Activated naive CD4-positive, alpha-beta T cell treated with anti-CD3 and anti-CD28 coated beads for 36 hours (primary cell): ENCODE results near the gene RELT. TPM values are rescaled to one million over a fixed set of nuclear protein-coding genes. Genes with fewer than 3 reads are reported as not detected.
A peak's percentile ranks its signal among the peaks of the same experiment; 100 is the strongest.

Source experiments
- CTCF ChIA-PET: fragments of 350-600 bp; sonication (Branson Sonifier 250); formaldehyde crosslinking; loops from one replicate; lab custom pipeline; 2021; ENCODE audit warnings: antibody characterized with exemption; lab: Charles Lee
- DNase-seq: peaks from one replicate; pipeline ENCODE4 v3.0.0-alpha.2; 2020
- H3K27ac Mint-ChIP-seq: one replicate; pipeline ENCODE4 v1.8.0; 2021; ENCODE audit warnings: mild to moderate bottlenecking, mixed read lengths
- H3K27me3 Mint-ChIP-seq: one replicate; pipeline ENCODE4 v1.8.0; 2021; ENCODE audit warnings: low read depth, mixed read lengths
- H3K36me3 Mint-ChIP-seq: one replicate; pipeline ENCODE4 v1.8.0; 2021; ENCODE audit warnings: low read depth, mixed read lengths
- H3K4me1 Mint-ChIP-seq: one replicate; pipeline ENCODE4 v1.8.0; 2021; ENCODE audit warnings: low read depth, mixed read lengths
- H3K4me3 Mint-ChIP-seq: one replicate; pipeline ENCODE4 v1.8.0; 2021; ENCODE audit warnings: mild to moderate bottlenecking, moderate library complexity, mixed read lengths
- H3K9me3 Mint-ChIP-seq: one replicate; pipeline ENCODE4 v1.8.0; 2021; ENCODE audit warnings: mixed read lengths
- intact Hi-C: fragments of 100-400 bp; cut with micrococcal nuclease; formaldehyde crosslinking; loops from one replicate; pipeline ENCODE4 v1.15.1; 2023
- total RNA-seq, 2 experiments: library from RNA; stranded (reverse); gene quantifications; one replicate each; pipeline ENCODE4 v1.2.3, GENCODE V29; 2021

Gene RELT
- total RNA-seq, 2 experiments from 2014 or later = 17.9 to 18.5 TPM

DNA sequence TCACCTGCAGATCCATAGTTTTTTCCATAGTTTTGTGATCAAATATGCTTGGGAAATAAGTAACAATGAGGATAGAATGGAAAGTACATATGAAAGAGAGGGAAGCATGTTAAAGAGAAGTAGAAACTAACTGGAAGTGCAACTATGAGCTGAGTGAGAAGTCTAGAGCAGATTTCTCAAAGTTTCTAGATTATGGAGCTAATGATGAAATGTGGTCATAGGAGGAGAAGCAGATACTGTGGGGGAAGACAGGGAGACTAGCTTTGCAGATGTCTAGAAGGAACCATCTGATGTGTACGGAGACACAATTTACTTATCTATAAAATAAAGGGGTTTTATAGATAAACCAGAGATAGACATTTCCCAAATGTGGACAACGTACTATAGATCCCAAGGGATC, 37.1 kb downstream of the RELT start:
- CTCF ChIA-PET = interaction anchor here (0.8 to 1.2 kb wide), 2 partner anchors 62 to 248 kb away, joined by 4 read pairs; no protein-coding TSS in a partner anchor
- no peak overlapping the region for H3K27ac Mint-ChIP-seq

DNA sequence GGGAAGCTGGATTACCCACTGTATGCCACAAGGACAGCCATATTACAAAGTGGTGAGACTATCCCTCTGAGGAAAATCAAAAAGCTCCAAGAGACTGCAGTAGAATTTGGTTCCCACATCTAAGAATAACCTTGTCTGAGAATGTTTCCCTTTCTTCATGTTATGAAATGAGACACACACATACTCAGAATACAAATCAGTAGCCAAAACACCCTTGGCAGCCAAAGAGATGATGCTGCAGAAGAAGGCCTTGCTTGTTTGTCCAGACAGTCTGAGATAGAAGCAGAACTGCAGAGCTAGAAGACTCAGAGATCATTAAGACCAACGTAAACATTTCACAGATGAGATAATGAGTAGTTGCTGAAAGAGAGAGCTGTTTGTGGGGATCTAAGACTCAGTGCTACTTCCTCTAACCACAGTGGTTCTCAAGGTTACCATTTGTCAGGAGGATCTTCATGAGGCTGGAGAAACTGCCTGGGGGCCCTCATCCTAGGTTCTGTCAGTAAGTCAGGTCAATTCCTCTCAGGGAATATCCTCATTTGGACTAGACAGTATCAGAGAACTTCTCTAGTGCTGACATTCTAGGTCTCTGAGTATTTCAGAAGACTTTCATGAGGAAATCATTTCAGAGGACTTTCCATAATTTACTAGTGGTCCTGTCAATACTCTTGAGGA, 38.9 kb downstream of the RELT start:
- intact Hi-C loops = loop anchor here (10.0 kb wide), 1 partner anchor 180 kb away; the partner anchor contains the start of gene FAM168A
- H3K27me3 Mint-ChIP-seq = no peaks in the 10 kb centered on the region
- CTCF ChIA-PET = interaction anchor here (0.6 to 1.7 kb wide), 7 partner anchors 11 to 246 kb away, joined by 3 to 6 read pairs (median 3); no protein-coding TSS in a partner anchor
- H3K9me3 Mint-ChIP-seq = no peaks in the 10 kb centered on the region
- peaks cover 9% of the 10 kb centered on the region for H3K36me3 Mint-ChIP-seq
- H3K4me3 Mint-ChIP-seq = no peak overlapping the region
- peaks cover 7% of the 10 kb centered on the region for H3K4me1 Mint-ChIP-seq
- no peak overlapping the region for H3K27ac Mint-ChIP-seq
- no peak for DNase-seq

More for the DNA sequence above, 37.1 kb downstream of the RELT start:
- no peak overlapping the region for H3K4me3 Mint-ChIP-seq
- no peak for DNase-seq
- no peaks in the 10 kb centered on the region for H3K9me3 Mint-ChIP-seq
- no peaks in the 10 kb centered on the region for H3K27me3 Mint-ChIP-seq
- intact Hi-C loops = loop anchor here (10.0 kb wide), 1 partner anchor 182 kb away; the partner anchor contains the start of gene FAM168A
- H3K36me3 Mint-ChIP-seq = peaks cover 5% of the 10 kb centered on the region
- H3K4me1 Mint-ChIP-seq = peaks cover 7% of the 10 kb centered on the region

DNA sequence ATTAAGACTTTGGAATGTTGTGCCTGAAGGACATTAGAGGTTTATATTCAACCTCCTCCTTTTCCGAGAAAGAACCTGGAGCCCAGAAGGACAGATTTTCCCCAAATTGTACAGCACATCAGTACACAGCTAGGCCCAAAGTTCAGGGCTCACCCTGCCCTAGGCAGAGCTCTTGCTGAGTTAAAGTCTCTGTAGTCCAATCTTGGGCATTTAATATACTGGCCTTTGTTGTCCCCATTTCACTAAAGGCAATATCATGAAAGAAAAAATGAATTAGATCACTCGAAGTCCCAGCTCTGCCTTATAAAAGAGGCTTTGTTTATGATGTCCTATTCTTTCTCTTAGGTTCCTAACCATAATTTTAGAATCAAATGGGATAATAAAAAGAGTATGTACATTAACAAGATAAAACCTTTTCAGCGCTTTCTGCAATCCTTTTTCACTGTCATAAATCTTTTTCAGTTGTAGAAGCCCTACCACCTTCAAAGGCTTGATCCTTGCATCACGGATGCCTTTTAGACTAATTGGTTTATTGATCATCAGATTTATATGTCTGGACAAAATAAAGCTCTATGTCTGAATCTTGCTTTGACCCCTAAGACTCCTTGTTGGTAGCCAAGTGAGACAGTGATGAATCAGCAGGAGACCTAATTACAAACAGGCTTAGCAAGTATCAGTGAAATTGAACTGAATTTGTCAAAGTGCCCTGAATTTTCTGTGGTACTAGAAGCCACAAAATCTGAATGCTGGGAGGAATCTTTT, 39.8 kb downstream of the RELT start:
- Mint-ChIP-seq H3K27ac (no peak overlapping the region), H3K4me1 (peaks cover 7% of the 10 kb centered on the region), H3K27me3 (no peaks in the 10 kb centered on the region), H3K36me3 (peaks cover 9% of the 10 kb centered on the region), H3K4me3 (no peak overlapping the region), H3K9me3 (no peaks in the 10 kb centered on the region)
- no peak for DNase-seq
- intact Hi-C loops = loop anchor here (10.0 kb wide), 1 partner anchor 179 kb away; the partner anchor contains the start of gene FAM168A
- CTCF ChIA-PET = interaction anchor here (0.7 kb wide), 1 partner anchor 10 kb away, joined by 4 read pairs; no protein-coding TSS in a partner anchor

DNA sequence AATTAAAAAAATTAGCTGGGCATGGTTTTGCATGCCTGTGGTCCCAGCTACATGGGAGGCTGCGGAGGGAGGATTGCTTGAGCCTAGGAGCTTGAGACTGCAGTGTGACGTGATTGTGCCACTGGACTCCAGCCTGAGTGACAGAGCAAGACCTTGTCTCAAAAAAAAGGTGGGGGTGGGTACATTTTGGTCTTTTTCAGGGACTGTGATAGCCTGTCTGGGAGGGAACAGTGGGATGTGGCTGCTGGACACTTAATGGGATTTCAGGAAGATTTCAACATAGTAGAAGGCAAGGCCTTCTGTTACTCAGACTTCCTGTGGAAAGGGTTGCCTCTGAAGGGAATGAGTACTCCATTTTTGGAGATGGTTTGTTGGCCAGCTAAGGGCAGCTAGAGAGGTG, 40.6 kb downstream of the RELT start:
- CTCF ChIA-PET = interaction anchor here (0.7 to 1.0 kb wide), 2 partner anchors 9 to 65 kb away, joined by 3 to 4 read pairs; no protein-coding TSS in a partner anchor
- H3K4me1 Mint-ChIP-seq = peaks cover 7% of the 10 kb centered on the region
- H3K4me3 Mint-ChIP-seq = no peak overlapping the region
- DNase-seq = no peak
- H3K27me3 Mint-ChIP-seq = no peaks in the 10 kb centered on the region
- peaks cover 9% of the 10 kb centered on the region for H3K36me3 Mint-ChIP-seq
- intact Hi-C loops = loop anchor here (10.0 kb wide), 1 partner anchor 178 kb away; the partner anchor contains the start of gene FAM168A
- no peak overlapping the region for H3K27ac Mint-ChIP-seq
- H3K9me3 Mint-ChIP-seq = no peaks in the 10 kb centered on the region

DNA sequence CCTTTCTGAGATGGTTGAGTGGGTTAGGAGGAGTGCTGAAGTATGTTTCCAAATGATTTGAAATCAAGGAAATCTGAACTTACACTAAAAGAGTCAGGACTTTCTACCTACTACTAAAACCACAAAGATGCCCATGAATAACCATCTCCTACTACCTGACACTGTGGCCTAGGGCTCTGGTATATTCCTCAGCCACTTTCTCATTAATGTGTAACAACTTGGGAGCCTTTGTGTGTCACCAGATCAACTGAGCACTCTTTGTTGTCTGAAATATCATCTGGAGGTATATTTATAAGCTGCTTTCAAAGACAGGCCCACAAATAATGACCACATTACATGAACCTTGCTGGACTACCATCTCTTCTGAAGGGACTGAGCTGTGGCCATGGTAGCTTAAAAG, 43.9 kb downstream of the RELT start:
- H3K36me3 Mint-ChIP-seq = peaks cover 9% of the 10 kb centered on the region
- no peak overlapping the region for H3K4me3 Mint-ChIP-seq
- no peak overlapping the region for H3K27ac Mint-ChIP-seq
- no peaks in the 10 kb centered on the region for H3K27me3 Mint-ChIP-seq
- no peak for DNase-seq
- no peaks in the 10 kb centered on the region for H3K9me3 Mint-ChIP-seq
- CTCF ChIA-PET = interaction anchor here (0.5 to 1.1 kb wide), 3 partner anchors 8 to 83 kb away, joined by 3 to 4 read pairs (median 3); no protein-coding TSS in a partner anchor
- intact Hi-C loops = no loop called here
- peaks cover 5% of the 10 kb centered on the region for H3K4me1 Mint-ChIP-seq

DNA sequence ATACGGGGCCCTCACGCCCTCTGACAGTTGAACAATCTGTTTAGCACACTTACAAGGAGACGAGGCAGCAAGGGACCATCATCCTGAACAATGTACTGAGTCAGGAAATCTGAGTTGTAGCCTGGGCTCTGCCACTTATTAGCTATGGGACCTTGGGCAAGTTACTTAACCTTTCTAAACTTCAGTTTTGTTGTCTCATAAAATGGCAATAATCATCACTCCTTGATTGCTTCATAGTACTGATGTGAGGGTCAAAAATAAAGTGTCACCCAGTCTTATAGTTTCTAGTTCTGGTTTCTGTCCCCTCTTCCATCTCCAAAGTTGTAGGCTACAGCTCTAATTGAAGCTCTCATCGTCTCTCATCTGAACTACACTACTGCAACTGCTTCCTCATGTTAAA, 46.7 kb downstream of the RELT start:
- CTCF ChIA-PET = interaction anchor here (0.6 to 1.8 kb wide), 5 partner anchors 12 to 198 kb away, joined by 3 to 6 read pairs (median 3); no protein-coding TSS in a partner anchor
- Mint-ChIP-seq H3K9me3 (no peaks in the 10 kb centered on the region), H3K27ac (no peak overlapping the region), H3K4me1 (peaks cover 1% of the 10 kb centered on the region), H3K4me3 (no peak overlapping the region), H3K36me3 (peaks cover 7% of the 10 kb centered on the region), H3K27me3 (no peaks in the 10 kb centered on the region)
- DNase-seq = no peak
- intact Hi-C loops = no loop called here

DNA sequence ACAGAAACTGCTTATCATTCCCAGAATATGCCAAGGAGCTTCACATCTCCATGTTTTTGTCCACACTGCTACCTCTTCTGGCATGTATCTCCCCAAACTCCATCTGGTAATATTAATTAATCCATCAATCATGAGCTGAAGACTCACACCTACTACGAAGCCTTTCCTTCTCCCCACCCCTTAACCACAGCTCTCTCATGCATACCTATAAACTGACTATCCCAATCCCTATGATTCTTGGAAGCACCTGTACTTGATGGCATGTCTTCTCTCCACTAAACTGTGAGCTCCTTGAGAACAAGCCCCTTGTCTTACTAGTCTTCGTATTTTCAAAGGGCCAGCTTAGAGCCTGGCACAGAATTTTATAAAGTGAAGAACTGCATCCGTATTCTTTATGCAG, 47.3 kb downstream of the RELT start:
- H3K4me3 Mint-ChIP-seq = no peak overlapping the region
- no peaks in the 10 kb centered on the region for H3K27me3 Mint-ChIP-seq

DNA sequence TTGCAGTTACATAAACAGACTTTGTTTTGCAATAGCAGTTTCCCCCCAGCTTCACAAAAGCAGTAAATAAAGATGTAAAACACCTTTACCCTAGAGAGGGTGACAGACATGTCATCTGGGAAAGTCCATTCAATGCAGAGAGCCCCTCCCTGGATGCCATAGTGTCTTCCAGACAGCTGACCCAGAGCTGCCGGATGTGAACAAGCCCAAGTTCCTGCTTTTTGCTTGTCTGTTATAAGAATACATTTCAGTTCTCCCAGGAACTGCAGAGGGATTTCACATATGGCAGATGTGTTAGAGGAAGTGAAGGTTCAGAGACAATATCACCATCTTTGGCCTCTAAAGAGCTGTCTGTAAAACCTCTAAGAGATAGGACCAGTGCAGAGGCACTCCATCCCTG, 48.9 kb downstream of the RELT start:
- Mint-ChIP-seq H3K27ac (no peak overlapping the region), H3K4me3 (no peak overlapping the region), H3K36me3 (no peaks in the 10 kb centered on the region), H3K4me1 (peaks cover 9% of the 10 kb centered on the region), H3K9me3 (no peaks in the 10 kb centered on the region), H3K27me3 (no peaks in the 10 kb centered on the region)
- CTCF ChIA-PET = interaction anchor here (2.2 kb wide), 1 partner anchor 74 kb away, joined by 7 read pairs; no protein-coding TSS in a partner anchor
- intact Hi-C loops = loop anchor here (5.0 kb wide), 1 partner anchor 97 kb away; no protein-coding TSS in a partner anchor
- no peak for DNase-seq

More for the DNA sequence above, 47.3 kb downstream of the RELT start:
- CTCF ChIA-PET = interaction anchor here (0.6 to 1.8 kb wide), 5 partner anchors 11 to 239 kb away, joined by 3 to 6 read pairs (median 3); no protein-coding TSS in a partner anchor
- H3K36me3 Mint-ChIP-seq = peaks cover 3% of the 10 kb centered on the region
- DNase-seq = no peak
- no peaks in the 10 kb centered on the region for H3K9me3 Mint-ChIP-seq
- peaks cover 6% of the 10 kb centered on the region for H3K4me1 Mint-ChIP-seq
- intact Hi-C loops = no loop called here
- no peak overlapping the region for H3K27ac Mint-ChIP-seq

DNA sequence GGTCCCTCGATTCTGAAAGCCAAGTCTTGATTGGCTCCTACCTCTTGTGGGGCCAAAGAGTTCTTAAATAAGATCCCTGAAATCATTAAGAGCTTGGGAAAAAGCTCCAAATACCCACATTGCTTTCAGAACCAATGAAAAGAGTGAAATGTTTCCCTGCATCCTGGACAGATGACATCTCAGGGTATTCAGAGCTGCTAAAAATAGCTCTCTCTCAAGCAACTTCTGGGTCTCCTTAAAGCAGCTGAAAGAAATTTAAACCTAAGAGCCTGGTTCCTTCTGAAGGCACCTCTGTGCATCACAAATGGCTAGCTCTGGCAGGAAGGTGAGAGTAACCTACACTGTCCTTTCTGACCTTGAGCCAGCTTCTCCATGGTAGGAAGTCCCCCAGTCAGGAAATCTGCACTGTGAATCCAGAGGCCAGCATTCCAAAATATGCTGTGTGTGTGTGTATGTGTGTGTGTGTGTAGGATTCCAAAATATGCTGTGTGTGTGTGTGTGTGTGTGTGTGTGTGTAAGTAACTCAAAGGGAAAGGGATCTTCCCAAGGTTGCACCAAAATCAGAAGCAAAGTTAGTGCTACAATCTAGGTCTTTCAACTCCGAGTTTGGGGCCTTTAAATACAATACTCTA, 50.1 kb downstream of the RELT start:
- intact Hi-C loops = loop anchor here (5.0 kb wide), 1 partner anchor 96 kb away; no protein-coding TSS in a partner anchor
- no peaks in the 10 kb centered on the region for H3K36me3 Mint-ChIP-seq
- H3K27ac Mint-ChIP-seq = no peak overlapping the region
- no peaks in the 10 kb centered on the region for H3K9me3 Mint-ChIP-seq
- H3K4me1 Mint-ChIP-seq = peaks cover 9% of the 10 kb centered on the region
- DNase-seq = no peak
- CTCF ChIA-PET = interaction anchor here (0.6 to 2.2 kb wide), 3 partner anchors 10 to 206 kb away, joined by 3 to 7 read pairs (median 4); no protein-coding TSS in a partner anchor
- H3K4me3 Mint-ChIP-seq = no peak overlapping the region
- H3K27me3 Mint-ChIP-seq = no peaks in the 10 kb centered on the region

DNA sequence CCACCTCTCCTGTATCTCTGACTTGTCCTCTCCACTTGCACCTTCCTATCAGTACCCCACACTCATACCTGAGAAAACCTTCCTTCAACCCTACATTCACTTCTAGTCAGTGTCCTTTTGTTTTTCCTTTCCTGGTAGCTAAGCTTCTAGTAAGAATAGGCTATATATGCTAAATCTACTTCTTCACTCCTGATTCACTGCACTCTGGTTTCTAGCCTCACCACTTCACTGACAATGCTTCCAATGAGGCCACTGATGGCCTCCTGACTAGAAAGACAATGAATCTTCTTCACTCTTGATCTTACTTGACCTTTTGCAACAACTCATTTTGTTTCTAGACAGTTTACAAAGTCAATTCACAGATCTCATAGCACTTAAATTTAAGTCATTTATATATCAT, 52.0 kb downstream of the RELT start:
- H3K27me3 Mint-ChIP-seq = no peaks in the 10 kb centered on the region
- H3K4me1 Mint-ChIP-seq = peaks cover 9% of the 10 kb centered on the region
- intact Hi-C loops = loop anchor here (5.0 kb wide), 1 partner anchor 94 kb away; no protein-coding TSS in a partner anchor
- DNase-seq = no peak
- H3K9me3 Mint-ChIP-seq = no peaks in the 10 kb centered on the region
- peak overlapping the region; percentile 57 for H3K27ac Mint-ChIP-seq
- H3K4me3 Mint-ChIP-seq = no peak overlapping the region
- CTCF ChIA-PET = interaction anchor here (0.7 to 1.0 kb wide), 2 partner anchors 8 to 235 kb away, joined by 3 to 4 read pairs; no protein-coding TSS in a partner anchor
- no peaks in the 10 kb centered on the region for H3K36me3 Mint-ChIP-seq

DNA sequence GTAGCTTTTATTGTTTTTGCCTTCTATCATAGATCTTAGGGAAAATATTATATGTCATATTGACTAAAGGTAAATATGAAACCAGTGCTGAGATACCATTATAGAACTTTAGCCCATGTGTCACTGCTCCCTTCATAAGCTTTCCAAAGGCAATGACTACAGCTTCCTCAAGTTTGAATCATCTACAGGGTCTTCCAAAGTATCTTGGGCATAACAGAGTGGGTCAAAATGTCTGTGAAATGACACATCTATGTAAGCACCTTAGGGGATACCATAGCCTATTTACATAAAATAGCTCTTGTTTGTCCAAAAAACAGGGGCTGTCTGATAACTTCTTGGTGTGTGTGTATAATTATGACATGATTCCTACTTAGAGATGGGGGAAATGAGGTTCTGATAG, 52.5 kb downstream of the RELT start:
- CTCF ChIA-PET = interaction anchor here (1.0 kb wide), 1 partner anchor 234 kb away, joined by 3 read pairs; no protein-coding TSS in a partner anchor
- no peak for DNase-seq
- Mint-ChIP-seq H3K4me3 (no peak overlapping the region), H3K36me3 (no peaks in the 10 kb centered on the region), H3K9me3 (no peaks in the 10 kb centered on the region), H3K27me3 (no peaks in the 10 kb centered on the region), H3K27ac (no peak overlapping the region), H3K4me1 (peaks cover 9% of the 10 kb centered on the region)
- intact Hi-C loops = loop anchor here (5.0 kb wide), 1 partner anchor 94 kb away; no protein-coding TSS in a partner anchor
